Activated CD4-positive, CD25-positive, alpha-beta regulatory T cell treated with anti-CD3 and anti-CD28 coated beads, Interleukin-2, amount 50 U/mL, for 16 hours (primary cell): ENCODE measurements around the gene PROSER1.
"Not testable (repeated sequence)": the region's sequence is repeated elsewhere in the genome, so short reads cannot be mapped to it uniquely, and the experiment has no call there.

Source experiments
- DNase-seq: peaks from one replicate; pipeline ENCODE4 v3.0.0-alpha.2; 2020; ENCODE audit warnings: low read depth, low spot score

PROSER1 gene

GRCh38 chr13:39037880-39038568, at the start of gene PROSER1, which contains the start of gene NHLRC3:
Gene PROSER1, minus strand, starts transcription at chr13:39038089. Its CDS starts 847 bp downstream, at chr13:39037242.
Gene NHLRC3, plus strand, starts transcription at chr13:39038456. Its CDS starts 184 bp downstream, at chr13:39038640.
- peak; percentile 58 for DNase-seq

GRCh38 chr13:39086251-39086945, 48.5 kb upstream of the PROSER1 start:
- DNase-seq = not testable (repeated sequence)

GRCh38 chr13:39073983-39074382, 36.1 kb upstream of the PROSER1 start:
- DNase-seq = no peak

- DNase-seq = no peak
Observed at GRCh38 chr13:39072842-39073241, 35.0 kb upstream of the PROSER1 start.

- no peak for DNase-seq
Observed at GRCh38 chr13:39062004-39062403, 24.1 kb upstream of the PROSER1 start.

GRCh38 chr13:39058040-39058439, 20.2 kb upstream of the PROSER1 start:
- DNase-seq = no peak

GRCh38 chr13:39056018-39056417, 18.1 kb upstream of the PROSER1 start:
- no peak for DNase-seq

GRCh38 chr13:39054112-39054511, 16.2 kb upstream of the PROSER1 start:
- no peak for DNase-seq

- no peak for DNase-seq
Observed at GRCh38 chr13:39052944-39053343, 15.1 kb upstream of the PROSER1 start.

GRCh38 chr13:39051157-39051556, 13.3 kb upstream of the PROSER1 start:
- DNase-seq = no peak

GRCh38 chr13:39049274-39049673, 11.4 kb upstream of the PROSER1 start:
- DNase-seq = no peak

- DNase-seq = no peak
Observed at GRCh38 chr13:39048806-39049205, 10.9 kb upstream of the PROSER1 start.

GRCh38 chr13:39047560-39047959, 9.7 kb upstream of the PROSER1 start:
- no peak for DNase-seq

- no peak for DNase-seq
Observed at GRCh38 chr13:39044536-39044935, 6.6 kb upstream of the PROSER1 start.

- no peak for DNase-seq
Observed at GRCh38 chr13:39040206-39040605, 2.3 kb upstream of the PROSER1 start.

- no peak for DNase-seq
Observed at GRCh38 chr13:39039041-39039440, 1.2 kb upstream of the PROSER1 start.

GRCh38 chr13:39038569-39039030, 711 bp upstream of the PROSER1 start:
- DNase-seq = peak; percentile 21

GRCh38 chr13:39037410-39037879, 444 bp downstream of the PROSER1 start:
- DNase-seq = peak; percentile 5

GRCh38 chr13:39036212-39036611, 1.7 kb downstream of the PROSER1 start:
- DNase-seq = no peak

GRCh38 chr13:39035799-39036198, 2.1 kb downstream of the PROSER1 start:
- no peak for DNase-seq

GRCh38 chr13:39035204-39035603, 2.7 kb downstream of the PROSER1 start:
- no peak for DNase-seq

- no peak for DNase-seq
Observed at GRCh38 chr13:39034085-39034484, 3.8 kb downstream of the PROSER1 start.

GRCh38 chr13:39032150-39032549, 5.7 kb downstream of the PROSER1 start:
- no peak for DNase-seq
